HepG2 (cell line): ENCODE results near the gene VGLL4. TPM values are rescaled to one million over a fixed set of nuclear protein-coding genes. Genes with fewer than 3 reads are reported as not detected.

ENCODE experiments used
- ATAC-seq: fragments of 200-7000 bp; cut with Tn5 transposase; 3 replicates; pipeline ENCODE4 v1.9.1; 2020; ENCODE audit warnings: mild to moderate bottlenecking, moderate library complexity
- BruUV-seq: library from RNA; stranded (reverse); fragments of 400-500 nt; replicated peaks from 2 replicates; lab custom pipeline; 2021; lab: Mats Ljungman, UMichigan
- CTCF ChIA-PET: fragments of 300-600 bp; formaldehyde crosslinking; extraction: SDS; loops from one replicate; lab custom pipeline; 2021; ENCODE audit warnings: low total read pairs, inconsistent platforms, low intra/inter-chr PET ratio; lab: Yijun Ruan, JAX
- POLR2A ChIA-PET: fragments of 350-600 bp; sonication (Branson Sonifier 250); formaldehyde crosslinking; loops from one replicate; lab custom pipeline; 2020; ENCODE audit warnings: antibody characterized with exemption, inconsistent platforms; lab: Yijun Ruan, JAX
- DNase-seq: peaks from one replicate; pipeline ENCODE4 v3.0.0-alpha.2; 2015; ENCODE audit warnings: low spot score
- FAIRE-seq: peaks from 3 replicates; lab custom pipeline; 2011; peaks lifted over from hg19 to GRCh38; lab: Jason Lieb, UNC
- H2AFZ ChIP-seq: one replicate; pipeline ENCODE4 v1.6.1; 2011; ENCODE audit warnings: low read length, inconsistent platforms
- H3K27ac ChIP-seq: fragments of 300-600 bp; 3 replicates; pipeline ENCODE4 v1.8.0; 2011; ENCODE audit warnings: mixed run types, mild to moderate bottlenecking, mixed read lengths, low read length, inconsistent platforms; ENCODE audit not compliant: insufficient read depth; ENCODE audit errors: extremely low read length
- H3K27me3 ChIP-seq, 2 experiments: fragments of 200-600 bp in 1 of 2; 2 replicates in 1 of 2; 3 replicates in 1 of 2; pipeline versions ENCODE4 v1.6.0 to v1.8.0; 2011; ENCODE audit warnings: low read length in 2 of 2, mild to moderate bottlenecking in 2 of 2, moderate library complexity in 2 of 2, inconsistent platforms in 1 of 2; ENCODE audit not compliant: insufficient read depth in 2 of 2, control insufficient read depth in 1 of 2
- H3K36me3 ChIP-seq, 2 experiments: fragments of 200-600 bp in 1 of 2; replicated peaks in 1 of 2; 2 replicates in 1 of 2; 3 replicates in 1 of 2; pipeline versions ENCODE4 v1.5.1 to v1.8.0; 2011; ENCODE audit warnings: low read length in 2 of 2, inconsistent platforms in 1 of 2; ENCODE audit not compliant: insufficient read depth in 2 of 2, control insufficient read depth in 1 of 2
- H3K4me1 ChIP-seq: 2 replicates; pipeline ENCODE4 v1.5.1; 2012; ENCODE audit warnings: low read length, inconsistent platforms; ENCODE audit not compliant: insufficient read depth
- H3K4me2 ChIP-seq: 2 replicates; pipeline ENCODE4 v1.6.0; 2011; ENCODE audit warnings: low read depth, low read length, inconsistent platforms
- H3K4me3 ChIP-seq, 3 experiments: fragments of 200-600 bp in 1 of 3; sonication (generic), shearing (Covaris generic) in 1 of 3; replicated peaks in 1 of 3; 2 replicates each; pipeline ENCODE4 v1.5.1; 2011 to 2016; ENCODE audit warnings: low read length in 3 of 3, inconsistent platforms in 2 of 3, low read depth in 2 of 3, mild to moderate bottlenecking in 2 of 3, control low read depth in 1 of 3, mixed read lengths in 1 of 3; ENCODE audit not compliant: insufficient read depth in 1 of 3
- H3K79me2 ChIP-seq: one replicate; pipeline ENCODE4 v1.6.1; 2011; ENCODE audit warnings: low read length, inconsistent platforms; ENCODE audit not compliant: insufficient read depth
- H3K9ac ChIP-seq: 2 replicates; pipeline ENCODE4 v1.6.0; 2011; ENCODE audit warnings: mild to moderate bottlenecking, low read depth, low read length, inconsistent platforms; ENCODE audit not compliant: insufficient read depth
- H3K9me3 ChIP-seq: 2 replicates; pipeline ENCODE4 v1.5.1; 2012; ENCODE audit warnings: mild to moderate bottlenecking, low read length
- H4K20me1 ChIP-seq: 2 replicates; pipeline ENCODE4 v1.6.0; 2011; ENCODE audit warnings: inconsistent platforms, mild to moderate bottlenecking, low read length, moderate library complexity; ENCODE audit not compliant: insufficient read depth
- FOXO1 ChIP-seq: sonication (generic); formaldehyde crosslinking; IDR thresholded peaks from 2 replicates; pipeline ENCODE4 v1.4.0; 2020; ENCODE audit warnings: missing genetic modification reagents
- GATA4 ChIP-seq: sonication (generic); IDR thresholded peaks from 2 replicates; pipeline ENCODE4 v1.6.1; 2016; ENCODE audit warnings: antibody characterized with exemption, low read depth, borderline replicate concordance
- HNF1B ChIP-seq: sonication (generic); formaldehyde crosslinking; IDR thresholded peaks from 2 replicates; pipeline ENCODE4 v1.5.1; 2020; ENCODE audit warnings: mild to moderate bottlenecking, moderate library complexity, missing genetic modification reagents
- RNF219 ChIP-seq: sonication (generic); formaldehyde crosslinking; IDR thresholded peaks from 2 replicates; pipeline ENCODE4 v1.5.0; 2020; ENCODE audit warnings: mild to moderate bottlenecking, missing genetic modification reagents
- SAFB2 ChIP-seq: sonication (generic); formaldehyde crosslinking; IDR thresholded peaks from 2 replicates; pipeline ENCODE4 v1.5.1; 2020; ENCODE audit warnings: missing genetic modification reagents, low read depth, mild to moderate bottlenecking, borderline replicate concordance
- TIGD3 ChIP-seq: sonication (generic); formaldehyde crosslinking; IDR thresholded peaks from 2 replicates; pipeline ENCODE4 v1.5.1; 2020; ENCODE audit warnings: mild to moderate bottlenecking, missing genetic modification reagents, borderline replicate concordance
- ZFP82 ChIP-seq: sonication (generic); formaldehyde crosslinking; IDR thresholded peaks from 2 replicates; pipeline ENCODE4 v1.5.1; 2020; ENCODE audit warnings: mild to moderate bottlenecking, missing genetic modification reagents, borderline replicate concordance
- ZNF292 ChIP-seq: sonication (generic); formaldehyde crosslinking; IDR thresholded peaks from 2 replicates; pipeline ENCODE4 v1.8.1; 2022; ENCODE audit warnings: mild to moderate bottlenecking, low read depth, missing genetic modification reagents, borderline replicate concordance
- WGBS: methylation state at CpG from one replicate; pipeline ENCODE4 v1.1.6; 2017; ENCODE audit warnings: low lambda C conversion rate; 5-methylcytosine and 5-hydroxymethylcytosine counted together
- in situ Hi-C: cut with HindIII; loops from 2 replicates; pipeline ENCODE4 v1.10.0; 2017; ENCODE audit warnings: low pct_unique_long_range_greater_than_20kb; ENCODE audit not compliant: extremely low pct_ligation_motif_present
- intact Hi-C: fragments of 100-400 bp; cut with micrococcal nuclease; formaldehyde crosslinking; loops from one replicate; pipeline ENCODE4 v1.10.0; 2022; ENCODE audit not compliant: unreplicated experiment
- polyA plus RNA-seq, 8 experiments: library from polyadenylated mRNA; depleted of rRNA in 3 of 8; stranded (reverse) in 7 of 8; unstranded in 1 of 8; fragments of >200 nt; fragmentation: Illumina TruSeq in 4 of 8; extraction: Trizol in 4 of 8; gene quantifications; 2 replicates each; pipeline versions ENCODE4 v1.2.1 to v1.2.3, GENCODE V29; 2011 to 2016; ENCODE audit warnings: low read depth in 4 of 8, missing spikeins in 1 of 8, mixed read lengths in 1 of 8; ENCODE audit not compliant: insufficient read depth in 1 of 8
- total RNA-seq, 5 experiments: library from RNA; depleted of rRNA; stranded (reverse); fragments of >200 nt; fragmentation: Illumina TruSeq; extraction: Trizol; gene quantifications; 2 replicates each; pipeline ENCODE4 v1.2.3, GENCODE V29; 2016; ENCODE audit warnings: low read depth in 1 of 5
- TF ChIP-seq, protein P1 (sequence below): IDR thresholded peaks from 2 replicates; pipeline ENCODE4 v1.6.1; 2012; ENCODE audit warnings: inconsistent platforms

Gene VGLL4
- total and polyA plus RNA-seq, 2 of the 13 experiments (the other 11 are each of a cell fraction or from before 2014, with no cell fraction given) = 23.2 to 39.0 TPM

DNA sequence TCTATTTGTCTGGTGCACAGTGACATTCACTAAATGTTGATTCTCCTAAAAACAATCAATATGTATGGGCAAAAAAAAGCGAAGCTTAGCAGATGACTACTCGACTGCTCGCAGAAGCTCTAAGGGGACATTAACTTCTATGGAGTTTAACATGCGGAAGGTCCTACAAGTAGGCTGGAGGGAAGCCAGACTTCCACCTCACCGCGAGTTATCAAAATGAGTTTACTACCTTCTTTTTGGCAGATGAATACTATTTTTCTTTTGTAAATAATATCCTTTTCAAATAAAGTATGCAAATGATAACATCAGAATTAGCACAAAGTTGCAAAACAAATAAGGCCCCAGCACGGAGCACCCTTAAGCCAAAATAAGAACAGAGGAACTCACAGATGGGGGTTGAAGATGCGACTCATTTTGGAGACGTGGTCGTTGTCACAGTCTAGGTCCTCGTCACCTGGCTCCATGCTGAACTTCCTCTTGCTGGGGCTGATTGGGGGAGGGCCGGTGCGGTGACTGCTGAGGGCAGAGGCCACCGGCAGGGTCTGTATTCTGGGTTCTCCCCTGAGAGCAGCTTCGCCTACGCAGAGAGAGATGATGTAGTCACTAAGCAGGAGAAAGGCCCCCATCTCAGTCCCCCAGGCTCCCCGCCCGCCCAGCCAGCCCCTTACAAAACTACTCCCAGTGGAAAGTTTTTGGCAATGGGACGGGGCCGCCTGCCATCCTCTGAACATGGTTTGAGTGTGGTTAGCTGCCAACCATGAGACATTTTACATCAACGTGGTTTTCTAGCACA lies 42.1 kb downstream of the VGLL4 start:
- Histone ChIP-seq H3K9ac (no peak overlapping the region), H3K4me1 (peaks cover 19% of the 10 kb centered on the region), H2AFZ (no peak overlapping the region), H3K4me3 (no peak overlapping the region), H3K27me3 (no peaks in the 10 kb centered on the region), H4K20me1 (peaks cover 26% of the 10 kb centered on the region), H3K27ac (no peak overlapping the region), H3K36me3 (peaks cover 5 to 43% of the 10 kb centered on the region in 2 experiments), H3K4me2 (no peak overlapping the region), H3K9me3 (no peaks in the 10 kb centered on the region), H3K79me2 (peaks cover 77% of the 10 kb centered on the region)
- FAIRE-seq (no peak), DNase-seq (no peak), ATAC-seq (no peak)
- intact Hi-C loops (no loop called here), in situ Hi-C loops (no loop called here)
- ChIA-PET CTCF (no interaction called here), POLR2A (interaction anchor here (1.8 kb wide), 1 partner anchor 10 kb away, joined by 10 read pairs; no protein-coding TSS in a partner anchor)
- TF ChIP-seq TIGD3 (CRISPR knock-in tag) (no peak), SAFB2 (CRISPR knock-in tag) (no peak), HNF1B (CRISPR knock-in tag) (no peak), ZNF292 (CRISPR knock-in tag) (no peak), FOXO1 (no peak), ZFP82 (no peak), GATA4 (no peak), RNF219 (CRISPR knock-in tag) (no peak)
- TF ChIP-seq, protein P1, sequence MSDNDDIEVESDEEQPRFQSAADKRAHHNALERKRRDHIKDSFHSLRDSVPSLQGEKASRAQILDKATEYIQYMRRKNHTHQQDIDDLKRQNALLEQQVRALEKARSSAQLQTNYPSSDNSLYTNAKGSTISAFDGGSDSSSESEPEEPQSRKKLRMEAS = no peak
- BruUV-seq = no TSS peak
- WGBS = 96% methylated on average over 16 of the region's 21 CpGs
